IMR-90 (cell line): ENCODE results near the gene GPR89B.
"Not testable (repeated sequence)": the region's sequence is repeated elsewhere in the genome, so short reads cannot be mapped to it uniquely, and the experiment has no call there.

ENCODE experiments used
- CHD1 ChIP-seq: IDR thresholded peaks from 2 replicates; pipeline ENCODE4 v1.6.1; 2012; ENCODE audit warnings: low read depth, low read length, improper control_type of control experiment
- CTCF ChIP-seq: conservative IDR thresholded peaks from 2 replicates; pipeline ENCODE4 v1.5.1; 2012; ENCODE audit warnings: mild to moderate bottlenecking, low read depth, low read length, improper control_type of control experiment
- FOS ChIP-seq: fragments of 150-350 bp; IDR thresholded peaks from 2 replicates; pipeline ENCODE4 v1.6.1; 2016; ENCODE audit warnings: low read depth, low read length
- MAFK ChIP-seq: IDR thresholded peaks from 2 replicates; pipeline ENCODE4 v1.6.1; 2012; ENCODE audit warnings: low read depth, low read length, improper control_type of control experiment
- MXI1 ChIP-seq: IDR thresholded peaks from 2 replicates; pipeline ENCODE4 v1.6.1; 2012; ENCODE audit warnings: low read depth, mild to moderate bottlenecking, low read length, moderate library complexity, borderline replicate concordance
- POLR2A ChIP-seq: IDR thresholded peaks from 2 replicates; pipeline ENCODE4 v1.6.1; 2012; ENCODE audit warnings: mild to moderate bottlenecking, low read depth, low read length
- RAD21 ChIP-seq: IDR thresholded peaks from 2 replicates; pipeline ENCODE4 v1.6.1; 2012; ENCODE audit warnings: low read length, improper control_type of control experiment
- RCOR1 ChIP-seq: IDR thresholded peaks from 2 replicates; pipeline ENCODE4 v1.6.1; 2012; ENCODE audit warnings: mild to moderate bottlenecking, low read length, improper control_type of control experiment; ENCODE audit not compliant: insufficient replicate concordance
- RFX5 ChIP-seq: IDR thresholded peaks from 2 replicates; pipeline ENCODE4 v1.8.0; 2012; ENCODE audit warnings: low read depth, mild to moderate bottlenecking, low read length, moderate library complexity
- TF ChIP-seq, protein P1 (sequence below): fragments of 150-350 bp; IDR thresholded peaks from 2 replicates; pipeline ENCODE4 v1.6.1; 2017; ENCODE audit warnings: mild to moderate bottlenecking, antibody characterized with exemption, low read length, low read depth

GRCh38 chr1:147993825-147994615 is 65.8 kb downstream of the GPR89B start:
- TF ChIP-seq CTCF, CHD1, FOS, POLR2A, MXI1, MAFK, RCOR1, RFX5, RAD21: not testable (repeated sequence)
- TF ChIP-seq, protein P1, sequence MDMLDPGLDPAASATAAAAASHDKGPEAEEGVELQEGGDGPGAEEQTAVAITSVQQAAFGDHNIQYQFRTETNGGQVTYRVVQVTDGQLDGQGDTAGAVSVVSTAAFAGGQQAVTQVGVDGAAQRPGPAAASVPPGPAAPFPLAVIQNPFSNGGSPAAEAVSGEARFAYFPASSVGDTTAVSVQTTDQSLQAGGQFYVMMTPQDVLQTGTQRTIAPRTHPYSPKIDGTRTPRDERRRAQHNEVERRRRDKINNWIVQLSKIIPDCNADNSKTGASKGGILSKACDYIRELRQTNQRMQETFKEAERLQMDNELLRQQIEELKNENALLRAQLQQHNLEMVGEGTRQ: not testable (repeated sequence)
